Adrenal gland (tissue), 12 donors: ENCODE data around the gene HBP1. TPM values are rescaled to one million over a fixed set of nuclear protein-coding genes. Genes with fewer than 3 reads are reported as not detected.
"Not testable (repeated sequence)": the region's sequence is repeated elsewhere in the genome, so short reads cannot be mapped to it uniquely, and the experiment has no call there.

ENCODE experiments used
- DNase-seq, 7 donors: peaks; one replicate each; pipeline ENCODE4 v3.0.0-alpha.2; 2019 to 2020
- H3K27ac ChIP-seq, 5 donors: fragments of 200-600 bp; sonication (generic) in 4 of 5; 1 replicate in 3 of 5; 2 replicates in 2 of 5; pipeline versions ENCODE4 v1.5.1 to v1.8.0; 2016 to 2020; ENCODE audit warnings: mild to moderate bottlenecking in 1 of 5
- H3K27me3 ChIP-seq: fragments of 200-600 bp; 2 replicates; pipeline ENCODE4 v1.8.0; 2021
- H3K36me3 ChIP-seq, 2 donors: fragments of 200-600 bp; replicated peaks in 1 of 2; 1 replicate in 1 of 2; 2 replicates in 1 of 2; pipeline versions ENCODE4 v1.5.1 to v1.8.0; 2018 to 2022
- H3K4me1 ChIP-seq, 2 donors: fragments of 200-600 bp; replicated peaks in 1 of 2; 1 replicate in 1 of 2; 2 replicates in 1 of 2; pipeline versions ENCODE4 v1.5.1 to v1.8.0; 2018 to 2021
- H3K4me3 ChIP-seq, 4 donors: fragments of 200-600 bp; sonication (generic) in 3 of 4; one replicate each; pipeline ENCODE4 v1.5.1; 2016 to 2018
- H3K9me3 ChIP-seq, 3 donors: fragments of 200-600 bp; sonication (generic) in 1 of 3; replicated peaks in 1 of 3; 1 replicate in 2 of 3; 2 replicates in 1 of 3; pipeline versions ENCODE4 v1.5.1 to v1.8.0; 2016 to 2021
- POLR2A ChIP-seq, 2 donors: fragments of 450-650 bp; IDR thresholded peaks; one replicate each; pipeline ENCODE4 v1.6.1; 2017; ENCODE audit warnings: antibody characterized with exemption in 2 of 2, mild to moderate bottlenecking in 2 of 2, moderate library complexity in 1 of 2
- whole genome bisulfite sequencing, 4 donors: extraction: QIAGEN DNeasy Blood & Tissue Kit in 2 of 4; methylation state at CpG; one replicate each; pipeline versions ENCODE4 v1.1.5 to v1.1.7; 2013 to 2017; 5-methylcytosine and 5-hydroxymethylcytosine counted together
- intact Hi-C, 2 donors: fragments of 100-400 bp; cut with DNase I; formaldehyde crosslinking; loops; one replicate each; pipeline versions ENCODE4 v1.14.1 to v1.15.0; 2022 to 2023
- polyA plus RNA-seq, 3 donors: library from polyadenylated mRNA; stranded (reverse); fragments of 200-250 nt in 2 of 3; fragments of 350-450 nt in 1 of 3; fragmentation: Illumina TruSeq in 1 of 3; extraction: RNeasy Lipid Tissue Mini Kit (QIAGEN cat#74804) in 1 of 3; gene quantifications; one replicate each; pipeline ENCODE4 v1.2.3, GENCODE V29; 2013 to 2014
- total RNA-seq, 9 donors: library from RNA; depleted of rRNA in 4 of 9; stranded (reverse); fragments of >200 nt in 4 of 9; fragments of 120-200 nt in 1 of 9; fragmentation: NEBNext Ultra II Directional in 1 of 9; extraction: Animal tissue kit (Norgen Biotek cat#: 25700) in 1 of 9; gene quantifications; one replicate each; pipeline versions ENCODE4 v1.1.0 to v1.2.4, GENCODE V29; 2013 to 2023
- TF ChIP-seq, protein P1 (sequence below), 6 experiments: fragments of 450-650 bp in 4 of 6; fragments of 200-600 bp in 2 of 6; sonication (generic) in 1 of 6; IDR thresholded peaks; 1 replicate in 5 of 6; 2 replicates in 1 of 6; pipeline versions ENCODE4 v1.5.1 to v1.8.0; 2016 to 2021; ENCODE audit warnings: antibody characterized with exemption in 6 of 6, mild to moderate bottlenecking in 2 of 6, moderate library complexity in 1 of 6
- donor health status: healthy with polysubstance abuse.
- donor health status: Bipolar disorder and iron deficiency.
- donor health status: DM: yes; HTN: yes; CAD: no.
- donor health status: DM: no; HTN: no; CAD: no.
- donor health status: DM: no; HTN: no; CAD: no.
- donor health status: DM: yes; HTN: yes; CAD: no.

Gene HBP1
- total and polyA plus RNA-seq, 12 donors, result 36.2 to 158 (median 84.7) TPM

DNA sequence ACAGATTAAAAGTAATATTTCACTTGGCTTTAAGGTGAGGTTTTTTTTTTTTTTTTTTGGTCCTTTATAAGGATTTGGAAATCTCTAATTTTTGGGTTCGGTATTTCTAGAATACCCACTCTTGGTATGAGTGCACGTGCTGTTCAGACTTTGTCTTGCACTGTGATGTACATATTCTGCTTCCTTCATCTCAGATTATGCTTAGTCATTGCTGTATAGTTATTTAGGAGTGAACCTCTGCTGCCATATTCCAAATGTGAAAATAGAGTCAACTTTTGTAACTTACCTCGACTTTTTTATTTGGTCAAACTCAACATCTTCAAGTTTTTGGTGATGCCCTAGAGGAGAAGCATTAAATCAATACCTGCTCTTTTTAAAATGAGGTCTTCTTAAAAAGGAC is 40.1 kb upstream of the HBP1 start:
- H3K27ac ChIP-seq, result no peak overlapping the region
- no peaks in the 10 kb centered on the region for H3K4me1 ChIP-seq
- H3K4me3 ChIP-seq, result no peak overlapping the region
- no peaks in the 10 kb centered on the region for H3K36me3 ChIP-seq
- intact Hi-C loops, result no loop called here
- TF ChIP-seq, protein P1, sequence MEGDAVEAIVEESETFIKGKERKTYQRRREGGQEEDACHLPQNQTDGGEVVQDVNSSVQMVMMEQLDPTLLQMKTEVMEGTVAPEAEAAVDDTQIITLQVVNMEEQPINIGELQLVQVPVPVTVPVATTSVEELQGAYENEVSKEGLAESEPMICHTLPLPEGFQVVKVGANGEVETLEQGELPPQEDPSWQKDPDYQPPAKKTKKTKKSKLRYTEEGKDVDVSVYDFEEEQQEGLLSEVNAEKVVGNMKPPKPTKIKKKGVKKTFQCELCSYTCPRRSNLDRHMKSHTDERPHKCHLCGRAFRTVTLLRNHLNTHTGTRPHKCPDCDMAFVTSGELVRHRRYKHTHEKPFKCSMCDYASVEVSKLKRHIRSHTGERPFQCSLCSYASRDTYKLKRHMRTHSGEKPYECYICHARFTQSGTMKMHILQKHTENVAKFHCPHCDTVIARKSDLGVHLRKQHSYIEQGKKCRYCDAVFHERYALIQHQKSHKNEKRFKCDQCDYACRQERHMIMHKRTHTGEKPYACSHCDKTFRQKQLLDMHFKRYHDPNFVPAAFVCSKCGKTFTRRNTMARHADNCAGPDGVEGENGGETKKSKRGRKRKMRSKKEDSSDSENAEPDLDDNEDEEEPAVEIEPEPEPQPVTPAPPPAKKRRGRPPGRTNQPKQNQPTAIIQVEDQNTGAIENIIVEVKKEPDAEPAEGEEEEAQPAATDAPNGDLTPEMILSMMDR (IDR thresholded peaks at IDR 0.05), result no peak
- TF ChIP-seq POLR2A (IDR thresholded peaks at IDR 0.05), result no peak
- no peaks in the 10 kb centered on the region for H3K9me3 ChIP-seq
- H3K27me3 ChIP-seq, result no peaks in the 10 kb centered on the region
- no peak for DNase-seq
- WGBS, 4 donors, result 93 to 96% (median 94%) methylated on average over 3 of the region's 3 CpGs

DNA sequence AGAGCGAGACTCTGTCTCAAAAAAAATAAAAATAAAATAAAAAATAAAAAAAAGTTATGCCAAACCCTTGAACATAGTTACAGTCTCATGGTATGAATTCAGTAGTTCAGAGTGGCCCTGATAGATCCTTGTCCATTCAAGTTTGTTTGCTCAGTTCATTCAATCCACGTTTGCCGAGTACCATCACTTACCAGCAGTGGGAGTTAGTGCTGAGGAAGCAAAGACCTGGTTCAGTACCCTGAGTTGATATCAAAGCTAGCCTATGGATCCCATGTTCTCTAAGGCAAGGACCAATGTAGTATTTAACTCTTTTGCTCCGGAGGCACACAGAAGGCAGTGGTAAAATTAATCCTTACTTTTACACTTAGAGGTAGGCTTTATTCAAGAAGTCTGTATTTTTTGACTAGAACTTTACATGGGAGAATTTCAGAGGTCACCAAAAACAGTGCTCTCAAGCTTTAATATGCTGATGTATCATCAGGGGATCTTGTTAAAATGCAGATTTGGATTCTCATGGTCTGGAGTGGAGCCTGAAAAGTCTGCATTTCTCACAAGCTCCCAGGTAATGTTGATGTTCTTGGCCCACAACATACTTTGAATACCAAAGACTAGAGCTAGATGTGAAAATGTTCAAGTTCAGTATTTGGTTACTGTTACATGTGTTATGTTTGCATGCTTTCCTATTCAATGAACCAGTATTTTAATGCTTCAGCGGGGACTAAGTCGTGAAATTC is 38.1 kb upstream of the HBP1 start:
- H3K4me3 ChIP-seq, result no peak overlapping the region
- no peaks in the 10 kb centered on the region for H3K9me3 ChIP-seq
- no peaks in the 10 kb centered on the region for H3K4me1 ChIP-seq
- H3K27me3 ChIP-seq, result no peaks in the 10 kb centered on the region
- H3K27ac ChIP-seq, result no peak overlapping the region
- TF ChIP-seq, protein P1 (IDR thresholded peaks at IDR 0.05), result no peak
- TF ChIP-seq POLR2A (IDR thresholded peaks at IDR 0.05), result no peak
- no peaks in the 10 kb centered on the region for H3K36me3 ChIP-seq
- intact Hi-C loops, result no loop called here
- DNase-seq, result no peak
- WGBS, 4 donors, result 76 to 87% (median 80%) methylated on average over 6 of the region's 6 CpGs

DNA sequence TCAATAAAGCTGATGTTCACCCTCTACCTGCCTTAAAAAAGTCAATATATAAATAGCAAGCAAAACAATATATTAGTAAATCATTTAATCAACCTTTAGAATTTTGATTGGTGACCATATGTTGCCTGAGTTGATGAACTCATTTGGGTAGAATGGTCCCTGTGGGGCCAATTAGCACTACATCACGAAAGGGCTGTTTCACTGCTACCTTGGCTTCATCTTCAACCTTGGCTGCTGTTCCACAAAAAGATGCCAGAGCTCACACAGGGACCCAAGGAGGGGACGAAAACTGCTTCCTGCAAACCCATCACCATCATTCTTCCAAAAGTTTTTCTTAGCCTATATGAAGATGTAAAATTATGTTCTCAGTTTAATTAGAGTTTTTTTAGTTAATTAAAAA is 35.4 kb upstream of the HBP1 start:
- no peaks in the 10 kb centered on the region for H3K27me3 ChIP-seq
- no peak overlapping the region for H3K4me3 ChIP-seq
- H3K4me1 ChIP-seq, result peaks cover 1 to 9% of the 10 kb centered on the region in 2 donors
- no peak for DNase-seq
- intact Hi-C loops, result no loop called here
- WGBS, 4 donors, result 83 to 90% (median 87%) methylated on average over 2 of the region's 2 CpGs
- no peak for TF ChIP-seq POLR2A (IDR thresholded peaks at IDR 0.05)
- TF ChIP-seq, protein P1 (IDR thresholded peaks at IDR 0.05), result no peak
- H3K27ac ChIP-seq, result no peak overlapping the region
- H3K36me3 ChIP-seq, result no peaks in the 10 kb centered on the region
- H3K9me3 ChIP-seq, result no peaks in the 10 kb centered on the region

DNA sequence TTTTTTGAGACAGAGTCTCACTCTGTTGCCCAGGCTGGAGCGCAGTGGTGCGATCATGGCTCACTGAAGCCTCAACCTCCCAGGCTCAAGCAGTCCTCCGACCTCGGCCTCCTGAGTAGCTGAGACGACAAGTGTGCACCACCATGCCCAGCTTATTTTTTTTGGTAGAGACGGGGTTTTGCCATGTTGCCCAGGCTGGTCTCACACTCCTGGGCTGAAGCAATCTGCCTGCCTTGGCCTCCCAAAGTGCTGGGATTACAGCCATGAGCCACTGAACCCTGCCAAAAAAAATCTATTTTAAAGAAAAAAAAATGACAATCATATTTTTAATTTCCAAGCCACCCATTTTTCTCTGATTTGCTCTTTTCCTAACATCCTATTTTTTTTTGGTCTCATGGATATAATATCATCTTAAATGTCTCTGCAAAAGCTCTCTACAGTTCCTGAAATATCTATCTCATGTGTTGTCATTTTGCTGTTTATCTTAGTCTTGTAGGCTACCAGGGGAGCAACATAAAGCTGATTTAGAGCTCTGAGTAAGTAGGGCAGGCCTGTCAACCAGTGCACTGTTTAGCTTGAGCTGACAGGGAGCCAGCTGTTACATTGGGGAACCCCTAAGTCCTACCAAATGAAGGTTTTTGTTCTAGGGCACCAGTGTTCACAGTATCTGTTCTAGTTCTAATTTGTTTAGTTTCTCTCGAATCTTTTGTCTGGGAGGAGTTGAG is 29.9 kb upstream of the HBP1 start:
- WGBS, 4 donors, result 76 to 88% (median 86%) methylated on average over 7 of the region's 7 CpGs
- TF ChIP-seq, protein P1 (IDR thresholded peaks at IDR 0.05), result no peak
- no peak for TF ChIP-seq POLR2A (IDR thresholded peaks at IDR 0.05)
- no peak overlapping the region for H3K4me3 ChIP-seq

DNA sequence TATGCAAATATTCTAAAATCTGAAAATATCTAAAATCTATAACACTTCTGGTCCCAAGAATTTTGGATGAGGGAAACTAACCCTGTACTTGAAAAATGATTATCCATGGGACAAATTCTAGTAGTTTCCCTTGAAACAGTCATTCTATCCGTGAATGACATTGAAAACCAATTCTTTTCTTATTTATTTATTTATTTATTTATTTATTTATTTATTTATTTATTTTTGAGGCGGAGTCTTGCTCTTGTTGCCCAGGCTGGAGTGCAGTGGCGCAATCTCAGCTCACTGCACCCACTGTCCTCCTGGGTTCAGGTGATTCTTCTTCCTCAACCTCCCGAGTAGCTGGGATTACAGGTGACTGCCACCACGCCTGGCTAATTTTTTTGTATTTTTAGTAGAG is 24.9 kb upstream of the HBP1 start:
- 80 to 93% (median 87%) methylated on average over 5 of the region's 5 CpGs for WGBS, 4 donors
- H3K4me1 ChIP-seq, result peaks cover 11 to 22% of the 10 kb centered on the region in 2 donors
- intact Hi-C loops, result loop anchor here (10.0 kb wide), 2 partner anchors 99 to 349 kb away; partner anchors contain the start of gene PRKAR2B (in 1 of the 2)
- DNase-seq, H3K27ac ChIP-seq, H3K36me3 ChIP-seq, H3K4me3 ChIP-seq, H3K27me3 ChIP-seq, H3K9me3 ChIP-seq: not testable (repeated sequence)

More for the DNA sequence above, 29.9 kb upstream of the HBP1 start:
- intact Hi-C loops, result no loop called here
- Histone ChIP-seq H3K36me3 (no peaks in the 10 kb centered on the region), H3K9me3 (no peaks in the 10 kb centered on the region), H3K27ac (no peak overlapping the region), H3K27me3 (no peaks in the 10 kb centered on the region), H3K4me1 (peaks cover 11 to 20% of the 10 kb centered on the region in 2 donors)
- peak in 1 of 7 donors; percentile 15 for DNase-seq
